Right forelimb (tissue), 1 donor: ENCODE data around the gene ARPC5L.
"Not testable (repeated sequence)": the region's sequence is repeated elsewhere in the genome, so short reads cannot be mapped to it uniquely, and the experiment has no call there.

Experiments used
- DNase-seq: peaks from one replicate; pipeline ENCODE4 v3.0.0-alpha.2; 2018

Gene ARPC5L

DNA sequence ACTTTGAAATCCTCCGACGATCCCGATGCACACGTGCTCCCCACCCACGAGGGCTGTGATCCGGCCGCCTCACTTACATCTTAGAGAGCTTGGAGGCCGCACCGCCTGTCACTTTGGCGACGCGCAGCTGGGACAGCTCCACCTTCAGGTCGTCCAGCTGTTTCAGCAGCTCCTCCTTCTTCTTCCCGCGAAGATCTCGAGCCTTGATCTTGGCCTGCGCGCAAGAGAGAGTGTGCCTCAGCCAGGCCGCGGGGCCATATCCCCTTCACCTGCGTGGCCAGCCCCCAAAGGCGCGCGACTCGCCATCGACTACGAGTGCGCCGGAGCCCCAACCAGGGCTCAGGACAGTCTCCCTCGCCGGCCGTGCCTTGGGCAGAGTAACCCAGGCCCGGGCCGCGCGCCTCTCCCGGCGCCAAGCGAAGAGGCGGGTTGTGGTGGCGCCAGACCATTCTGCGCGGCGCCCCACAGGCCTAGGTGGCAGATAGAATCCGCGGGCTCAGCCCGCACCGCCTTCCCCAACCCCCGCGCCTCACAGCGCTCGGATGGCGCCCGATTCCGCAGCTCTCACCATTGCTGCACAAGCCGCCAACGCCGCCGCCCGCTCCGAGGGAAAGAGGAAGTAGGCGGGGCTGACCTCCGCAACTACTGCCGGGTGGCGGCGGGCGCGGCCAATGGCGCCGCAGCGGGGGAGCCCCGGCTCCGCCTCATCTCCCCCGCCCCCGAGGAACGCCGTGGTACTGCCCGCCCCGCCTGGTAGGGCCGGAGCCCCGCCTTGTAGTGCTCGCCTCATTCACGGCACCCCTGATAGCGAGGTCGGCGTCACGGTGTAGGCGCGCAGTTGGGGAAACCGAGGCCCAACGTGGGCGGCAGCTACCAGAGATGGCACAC, at the start of gene ARPC5L, which contains the start of gene RPL35:
ARPC5L (plus strand) TSS at position 789 of the 888 bp plus-strand sequence. CDS start 7,161 bp downstream, outside the sequence.
RPL35 (minus strand) TSS at position 616 of the 888 bp plus-strand sequence; CDS start at position 571, 45 bp downstream.
- DNase-seq: peak; percentile 96

DNA sequence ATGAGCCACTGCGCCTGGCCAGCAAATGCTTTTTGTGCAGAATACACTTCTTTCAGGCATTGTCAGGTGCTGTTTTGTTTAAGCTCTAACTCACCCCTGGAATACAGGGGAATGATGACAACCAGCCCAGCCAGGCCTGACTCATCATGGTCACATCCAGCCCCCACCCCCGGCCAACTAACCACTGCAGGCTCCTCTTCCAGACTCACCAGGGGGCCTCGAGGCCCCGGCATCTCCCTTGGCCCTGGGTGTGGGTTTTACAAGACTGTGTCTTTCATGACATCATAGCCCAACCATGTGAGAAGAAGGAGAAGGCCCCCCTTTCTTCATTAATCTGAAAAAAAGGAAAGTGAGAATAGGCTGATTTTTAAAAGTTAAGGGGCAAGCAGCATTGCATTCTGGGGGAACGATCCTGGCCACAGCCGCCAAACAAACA, 49.5 kb upstream of the ARPC5L start:
- peak; percentile 77 for DNase-seq

DNA sequence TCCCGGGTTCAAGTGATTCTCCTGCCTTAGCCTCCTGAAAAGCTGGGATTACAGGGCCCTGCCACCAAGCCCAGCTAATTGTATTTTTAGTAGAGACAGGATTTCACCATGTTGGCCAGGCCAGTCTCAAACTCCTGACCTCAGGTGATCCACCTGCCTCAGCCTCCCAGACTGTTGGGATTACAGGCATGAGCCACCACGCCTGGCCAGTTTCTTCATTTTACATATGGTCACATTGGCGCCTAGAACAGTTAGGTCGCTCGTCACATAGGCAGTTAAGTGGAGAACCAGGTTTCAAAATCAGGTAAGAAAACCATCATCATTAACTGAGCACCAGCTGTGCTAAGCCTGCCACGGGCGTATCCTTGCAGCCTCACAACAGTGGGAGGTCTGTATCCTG, 48.9 kb upstream of the ARPC5L start:
- DNase-seq: no peak

GRCh38 chr9:124813501-124814163, 48.3 kb upstream of the ARPC5L start:
- DNase-seq: no peak

GRCh38 chr9:124814164-124814535, 47.8 kb upstream of the ARPC5L start:
- no peak for DNase-seq

- no peak for DNase-seq
Measured at GRCh38 chr9:124815601-124816000, 46.3 kb upstream of the ARPC5L start.

DNA sequence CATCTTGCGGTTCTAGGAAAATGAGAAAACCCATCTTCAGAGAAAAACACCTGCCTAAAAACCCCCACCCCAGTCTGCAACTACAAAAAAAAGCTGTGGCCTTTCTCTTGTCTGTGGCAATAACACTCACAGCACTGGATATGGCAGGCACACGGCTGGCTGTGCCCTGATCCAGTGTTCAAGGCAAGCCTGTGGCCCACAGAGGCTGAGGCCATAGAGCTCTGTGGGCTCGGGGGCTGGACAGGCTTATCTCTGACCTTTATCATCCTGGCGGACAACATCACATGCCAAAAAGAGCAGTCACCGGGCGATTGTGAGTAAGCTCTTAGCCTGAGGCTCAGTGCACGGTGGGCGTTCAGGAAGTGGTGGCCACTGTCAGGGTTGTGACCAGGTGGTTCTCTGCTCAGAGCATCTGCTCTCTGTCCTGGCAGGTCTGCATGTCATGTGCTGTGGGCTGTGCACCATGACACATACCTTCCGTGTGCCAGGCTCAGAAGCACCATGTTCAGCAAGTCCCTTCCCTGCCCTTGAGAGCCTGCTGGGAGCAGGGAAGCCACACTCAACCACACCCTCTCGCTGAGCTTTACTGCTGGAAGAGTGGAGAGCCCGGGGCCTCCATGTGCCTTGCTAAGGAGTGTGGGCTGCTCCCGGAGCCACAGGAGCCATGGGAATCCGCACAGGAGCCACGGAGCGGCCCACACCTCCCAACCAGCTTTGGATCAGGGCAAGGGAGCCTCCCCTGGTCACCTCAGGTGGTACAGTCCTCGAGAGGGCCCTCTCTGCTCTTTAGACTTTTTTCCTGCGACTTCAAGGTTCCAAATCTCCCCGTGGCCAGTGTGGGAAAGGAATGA, 43.3 kb upstream of the ARPC5L start:
- DNase-seq: no peak

DNA sequence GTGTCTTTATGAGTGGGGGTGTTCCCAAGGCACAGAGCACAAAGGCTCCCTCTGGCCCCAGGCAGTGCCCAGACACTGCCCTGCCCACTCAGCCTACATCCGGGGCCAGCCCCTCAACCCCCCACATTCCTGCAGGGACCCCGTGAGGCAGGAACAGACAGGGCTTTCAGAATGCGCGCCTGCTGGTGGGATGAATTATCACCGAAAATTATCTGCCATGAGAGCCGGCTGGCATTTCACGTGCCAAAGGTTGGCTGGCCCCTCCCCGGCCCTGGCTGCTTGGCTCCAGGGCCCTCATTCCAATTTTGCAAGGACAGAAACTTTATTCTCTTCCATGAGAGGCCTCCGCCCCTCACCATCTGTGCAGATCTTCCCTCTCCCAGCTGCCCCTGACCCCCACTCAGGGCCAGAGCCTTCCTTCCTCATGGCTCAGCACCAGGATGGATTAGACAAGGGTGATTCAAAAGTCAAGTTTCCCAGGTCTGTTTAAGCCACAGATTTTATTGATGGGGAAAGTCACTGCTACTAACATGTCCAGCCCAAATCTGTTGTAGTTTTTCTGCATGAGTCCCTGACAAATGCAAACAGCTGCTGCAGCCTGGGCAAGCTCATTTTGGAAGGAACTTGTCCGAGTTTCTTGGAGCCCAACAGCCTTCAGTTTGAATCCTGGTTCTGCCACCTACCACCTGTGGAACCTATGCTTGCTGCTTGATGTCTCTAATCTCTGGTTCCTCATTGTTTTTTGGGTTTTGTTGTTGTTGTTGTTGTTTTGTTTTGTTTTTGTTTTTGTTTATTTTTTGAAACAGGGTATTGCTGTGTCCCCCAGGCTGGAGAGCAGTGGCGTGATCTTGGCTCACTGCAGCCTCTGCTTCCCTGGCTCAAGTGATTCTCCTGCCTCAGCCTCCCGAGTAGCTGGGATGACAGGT, 41.0 kb upstream of the ARPC5L start:
- DNase-seq: peak; percentile 68

DNA sequence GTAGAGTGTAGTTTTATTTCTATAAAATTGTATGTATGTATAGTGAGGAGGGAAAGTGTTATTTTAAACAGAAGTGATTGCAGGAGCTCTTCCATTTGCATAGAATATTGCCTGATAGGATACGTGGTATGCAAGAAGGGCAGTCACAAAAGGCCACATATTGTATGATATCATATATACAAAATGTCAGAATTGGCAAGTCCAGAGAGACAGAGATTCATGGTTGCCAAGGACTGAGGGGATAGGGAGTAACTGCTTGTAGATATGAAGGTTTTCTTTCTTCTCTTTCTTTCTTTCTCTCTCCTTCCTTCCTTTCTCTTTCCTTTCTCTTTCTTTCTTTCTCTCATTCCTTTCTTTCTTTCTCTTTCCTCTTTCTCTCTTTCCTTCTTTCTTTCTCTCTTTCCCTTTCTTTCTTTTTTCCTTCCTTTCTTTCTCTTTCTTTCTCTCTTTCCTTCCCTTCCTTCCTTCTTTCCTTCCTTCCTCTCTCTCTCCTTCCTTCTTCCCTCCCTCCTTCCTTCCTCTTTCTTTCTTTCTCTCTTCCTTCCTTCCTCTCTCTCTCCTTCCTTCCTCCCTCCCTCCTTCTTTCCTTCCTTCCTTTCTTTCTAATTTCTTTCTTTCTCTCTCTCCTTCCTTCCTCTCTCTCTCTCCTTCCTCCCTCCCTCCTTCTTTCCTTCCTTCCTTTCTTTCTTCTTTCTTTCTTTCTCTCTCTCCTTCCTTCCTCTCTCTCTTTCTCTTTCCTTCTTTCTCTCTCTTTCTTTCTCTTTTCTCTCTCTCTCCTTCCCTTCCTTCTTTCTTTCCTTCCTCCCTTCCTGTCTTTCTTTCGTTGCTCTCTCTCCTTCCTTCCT, 33.2 kb upstream of the ARPC5L start:
- DNase-seq: no peak

DNA sequence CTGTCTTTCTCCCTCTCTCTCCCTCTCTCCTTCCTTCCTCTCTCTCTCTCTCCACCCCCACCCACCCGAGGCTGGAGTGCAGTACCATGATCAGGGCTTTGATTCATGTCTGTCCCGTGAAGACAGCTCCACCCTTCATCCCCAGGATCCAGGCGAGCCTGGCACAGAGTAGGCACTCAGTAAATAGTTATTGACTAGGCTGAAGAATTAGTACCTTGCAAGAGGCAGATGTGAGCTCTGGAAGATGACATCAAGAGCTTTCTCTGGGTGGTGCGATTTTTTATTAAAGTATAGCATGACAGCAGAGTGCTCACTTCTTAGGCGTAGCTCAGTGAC, 32.6 kb upstream of the ARPC5L start:
- no peak for DNase-seq

- DNase-seq: no peak
Measured at GRCh38 chr9:124830593-124830992, 31.3 kb upstream of the ARPC5L start.

DNA sequence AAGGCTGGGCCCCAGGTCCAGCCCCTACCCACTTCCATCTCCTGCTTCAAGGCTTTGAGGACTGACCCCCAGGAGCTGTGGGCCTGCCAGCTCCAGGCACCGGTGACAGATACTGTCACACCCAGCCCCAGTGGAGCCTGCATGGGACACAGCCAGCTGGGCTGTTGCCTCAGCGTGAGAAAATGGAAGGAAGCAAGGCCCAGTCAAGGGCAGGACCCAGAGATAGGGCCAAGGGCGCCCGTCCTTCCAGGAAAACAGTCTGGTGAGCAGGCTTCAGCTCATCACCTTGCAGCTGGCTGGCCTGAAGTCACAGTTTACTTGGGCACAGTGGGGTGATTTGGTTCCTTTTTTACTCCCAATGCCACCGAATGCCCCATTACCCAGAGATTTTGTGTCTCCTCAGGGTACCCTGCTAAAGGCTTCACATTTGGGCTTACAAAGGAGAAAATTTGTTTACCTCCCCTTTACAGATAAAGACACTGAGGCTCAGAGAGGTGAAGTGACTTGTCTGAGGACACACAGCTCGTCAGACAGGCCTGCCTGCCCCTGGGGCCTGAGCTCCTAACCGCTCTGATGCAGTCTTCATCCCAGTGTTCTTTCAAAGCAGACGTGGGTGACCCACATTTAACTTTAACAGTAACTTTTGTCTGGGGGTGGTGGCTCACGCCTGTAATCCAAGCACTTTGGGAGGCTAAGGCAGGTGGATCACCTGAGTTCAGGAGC, 30.1 kb upstream of the ARPC5L start:
- DNase-seq: no peak

DNA sequence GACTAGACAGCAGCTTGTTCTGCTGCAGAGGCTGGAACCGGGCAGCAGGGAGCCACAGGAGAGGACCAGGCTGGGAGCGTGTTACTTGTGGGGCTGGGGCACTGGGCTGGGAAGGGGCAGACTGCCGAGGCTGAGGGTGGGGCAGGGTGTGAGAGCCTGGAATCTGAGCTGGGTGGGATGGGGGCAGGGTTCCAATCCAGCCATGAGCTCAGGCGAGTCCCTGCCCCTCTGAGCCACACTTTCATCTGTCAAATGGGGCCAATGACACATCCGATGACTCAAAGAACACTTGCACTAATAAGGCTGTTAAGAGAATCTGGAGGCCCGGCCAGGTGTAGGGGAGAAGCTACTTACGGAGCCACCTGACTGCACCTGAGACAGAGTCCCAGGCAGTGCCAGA, 27.3 kb upstream of the ARPC5L start:
- DNase-seq: no peak

GRCh38 chr9:124835026-124835557, 26.8 kb upstream of the ARPC5L start:
- DNase-seq: peak; percentile 72

GRCh38 chr9:124838132-124838531, 23.8 kb upstream of the ARPC5L start:
- DNase-seq: not testable (repeated sequence)

DNA sequence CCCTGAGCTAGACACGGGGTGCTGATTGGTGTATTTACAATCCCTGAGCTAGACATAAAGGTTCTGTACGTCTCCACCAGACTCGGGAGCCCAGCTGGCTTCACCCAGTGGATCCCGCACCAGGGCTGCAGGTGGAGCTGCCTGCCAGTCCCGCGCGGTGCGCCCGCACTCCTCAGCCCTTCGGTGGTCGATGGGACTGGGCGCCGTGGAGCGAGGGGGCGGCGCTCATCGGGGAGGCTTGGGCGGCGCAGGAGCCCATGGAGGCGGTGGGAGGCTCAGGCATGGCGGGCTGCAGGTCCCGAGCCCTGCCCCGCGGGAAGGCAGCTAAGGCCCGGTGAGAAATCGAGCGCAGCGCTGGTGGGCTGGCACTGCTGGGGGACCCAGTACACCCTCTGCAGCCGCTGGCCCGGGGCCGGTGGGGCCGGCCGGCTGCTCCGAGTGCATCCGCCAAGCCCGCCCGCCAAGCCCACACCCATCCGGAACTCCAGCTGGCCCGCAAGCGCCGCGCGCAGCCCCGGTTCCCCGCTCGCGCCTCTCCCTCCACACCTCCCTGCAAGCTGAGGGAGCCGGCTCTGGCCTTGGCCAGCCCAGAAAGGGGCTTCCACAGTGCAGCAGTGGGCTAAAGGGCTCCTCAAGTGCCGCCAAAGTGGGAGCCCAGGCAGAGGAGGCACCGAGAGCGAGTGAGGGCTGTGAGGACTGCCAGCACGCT, 23.2 kb upstream of the ARPC5L start:
- DNase-seq: not testable (repeated sequence)

GRCh38 chr9:124839612-124840299, 22.2 kb upstream of the ARPC5L start:
- no peak for DNase-seq

DNA sequence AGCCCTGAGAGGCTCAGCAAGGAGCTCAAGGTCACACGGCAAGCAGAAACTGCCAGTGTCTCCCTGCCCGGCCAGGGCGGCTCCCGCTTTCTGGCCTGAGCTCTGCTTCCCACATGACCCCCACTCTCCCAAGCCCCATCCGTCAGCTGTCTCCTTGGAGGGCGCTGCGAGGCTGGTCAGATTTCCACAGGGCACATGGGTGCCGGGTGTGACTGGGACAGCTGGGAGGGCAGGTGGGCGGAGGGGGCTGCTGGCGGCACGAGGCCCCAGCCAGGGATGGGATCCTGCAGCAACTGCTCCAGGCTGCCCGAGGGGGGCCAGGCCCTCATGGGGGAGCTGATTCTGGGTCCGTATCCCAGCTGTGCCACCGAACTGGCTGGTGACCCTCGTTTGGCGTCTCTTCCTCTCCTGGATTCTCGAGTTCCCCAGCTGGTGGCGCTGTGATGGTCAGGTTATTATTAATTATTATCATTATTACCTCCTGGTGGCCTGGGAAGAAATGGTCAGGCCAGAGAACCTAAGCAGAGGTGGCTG, 21.6 kb upstream of the ARPC5L start:
- peak; percentile 75 for DNase-seq
